Germinal center (tissue), 1 donor: ENCODE data around the gene ICAM2.
A peak's percentile ranks its signal among the peaks of the same experiment; 100 is the strongest.

Experiments used
- DNase-seq: peaks from one replicate; pipeline ENCODE4 v3.0.0; 2012; ENCODE audit warnings: mixed read lengths, low spot score

The ICAM2 gene

GRCh38 chr17:63974594-63975192 is 45.7 kb downstream of the ICAM2 start:
- DNase-seq, result no peak

DNA sequence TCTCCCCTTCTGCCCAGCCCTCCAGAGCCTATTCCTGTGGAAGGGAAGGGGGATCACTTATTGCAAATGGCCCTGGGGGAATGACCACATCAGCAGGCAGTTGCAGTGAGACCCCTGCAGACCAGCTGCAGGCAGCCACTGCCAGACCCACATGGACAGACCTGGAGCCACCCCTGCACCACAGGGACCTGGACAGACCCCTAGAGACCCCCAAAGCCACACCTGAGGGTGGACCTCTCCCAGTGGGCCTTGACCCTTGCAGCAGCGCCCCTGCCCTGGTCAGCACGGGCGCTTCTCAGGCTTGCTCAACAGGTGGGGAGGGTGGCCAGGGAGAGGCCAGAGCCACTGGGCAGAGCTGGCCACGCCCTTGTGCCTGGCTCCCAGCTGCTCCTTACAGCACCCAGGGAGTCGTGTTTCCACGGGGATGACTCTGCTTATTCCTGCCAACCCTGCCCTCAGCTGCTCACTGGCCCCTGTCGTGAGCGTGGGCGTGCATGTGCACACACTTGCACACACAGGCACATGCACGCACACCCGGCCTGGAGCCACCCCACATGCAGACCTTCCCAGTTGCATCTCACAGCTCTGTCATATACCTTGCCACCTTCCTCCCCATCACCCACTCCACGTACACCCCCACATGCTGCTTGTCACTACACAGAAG is 46.4 kb downstream of the ICAM2 start:
- no peak for DNase-seq

- no peak for DNase-seq
These were observed 47.2 kb downstream of the ICAM2 start for GRCh38 chr17:63973247-63973646.

GRCh38 chr17:63972796-63973195 is 47.6 kb downstream of the ICAM2 start, which contains the start of gene SCN4A:
Gene SCN4A, minus strand, starts transcription at chr17:63972918. Its CDS starts 77 bp downstream, at chr17:63972841.
- DNase-seq, result no peak

GRCh38 chr17:63969278-63969677 is 51.2 kb downstream of the ICAM2 start:
- no peak for DNase-seq

GRCh38 chr17:63967953-63968352 is 52.5 kb downstream of the ICAM2 start:
- no peak for DNase-seq

DNA sequence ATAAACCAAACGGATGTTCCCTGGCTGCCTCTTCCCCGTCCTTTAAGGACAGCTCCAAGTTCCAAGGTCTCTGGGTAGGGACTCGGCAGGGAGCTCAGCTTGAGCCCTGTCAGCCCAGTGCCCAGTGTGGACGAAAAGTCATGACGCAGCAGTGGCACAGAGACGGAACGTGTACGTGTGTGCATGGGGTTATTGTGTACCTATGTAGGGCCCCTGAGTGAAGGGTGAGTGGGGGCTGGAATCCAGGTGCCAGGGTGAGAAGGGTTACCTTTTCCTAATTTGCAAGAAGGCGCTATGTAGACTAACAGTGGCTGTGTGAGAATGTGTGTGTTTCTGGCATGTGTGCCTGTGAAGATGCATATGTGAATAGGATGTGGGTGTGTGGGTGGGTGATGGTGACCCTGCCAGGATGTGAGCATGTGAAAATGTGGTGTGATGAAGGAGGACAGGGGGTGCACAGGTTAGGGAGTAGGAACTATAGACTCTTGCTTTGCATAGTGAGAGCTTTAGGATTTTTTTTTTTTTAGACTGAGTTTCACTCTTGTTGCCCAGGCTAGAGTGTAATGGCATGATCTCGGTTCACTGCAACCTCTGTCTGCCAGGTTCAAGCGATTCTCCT is 53.7 kb downstream of the ICAM2 start:
- no peak for DNase-seq

GRCh38 chr17:63963123-63963522 is 57.3 kb downstream of the ICAM2 start:
- DNase-seq, result no peak

GRCh38 chr17:63962298-63962744 is 58.1 kb downstream of the ICAM2 start:
- no peak for DNase-seq

DNA sequence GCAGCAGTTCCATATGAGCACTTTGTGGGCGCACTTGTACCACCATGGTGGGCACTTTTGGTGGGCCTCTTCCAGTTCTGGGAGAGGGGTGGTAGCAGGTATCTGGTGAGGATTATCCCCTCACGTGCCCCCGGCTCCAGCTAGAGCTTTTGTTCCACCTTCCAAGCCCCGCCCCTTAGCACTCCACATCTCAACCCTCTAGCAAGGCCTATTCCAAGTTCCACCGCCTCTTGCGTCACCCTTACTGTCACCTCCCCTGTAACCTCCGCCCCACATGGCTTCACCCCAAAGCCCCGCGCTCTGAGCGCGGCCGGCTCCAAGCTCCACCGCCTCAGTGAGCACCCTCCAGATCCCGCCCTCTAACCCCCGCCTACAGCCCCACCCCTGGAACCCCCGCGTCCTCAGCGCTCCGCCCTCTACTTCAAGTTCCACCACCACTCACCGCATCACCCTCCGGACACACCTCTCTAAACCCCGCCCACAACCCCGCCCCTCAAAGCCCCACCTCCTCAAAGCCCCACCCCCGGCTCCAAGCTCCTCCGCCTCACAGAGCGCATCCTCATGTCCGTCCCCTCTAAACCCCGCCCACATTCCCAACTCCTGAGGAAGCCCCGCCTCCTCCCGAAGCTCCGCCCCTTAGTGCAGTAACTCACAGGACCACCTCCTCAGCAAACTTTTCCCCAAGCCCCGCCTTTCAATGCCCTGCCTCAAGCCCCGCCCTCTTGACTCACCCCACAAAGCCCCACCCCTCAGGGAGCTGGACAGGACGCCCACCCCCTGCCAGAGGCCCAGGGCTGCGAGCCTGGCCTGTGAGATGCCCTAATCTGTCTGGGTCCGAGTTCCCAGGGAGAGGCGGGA is 58.8 kb downstream of the ICAM2 start:
- peak; percentile 82 for DNase-seq

DNA sequence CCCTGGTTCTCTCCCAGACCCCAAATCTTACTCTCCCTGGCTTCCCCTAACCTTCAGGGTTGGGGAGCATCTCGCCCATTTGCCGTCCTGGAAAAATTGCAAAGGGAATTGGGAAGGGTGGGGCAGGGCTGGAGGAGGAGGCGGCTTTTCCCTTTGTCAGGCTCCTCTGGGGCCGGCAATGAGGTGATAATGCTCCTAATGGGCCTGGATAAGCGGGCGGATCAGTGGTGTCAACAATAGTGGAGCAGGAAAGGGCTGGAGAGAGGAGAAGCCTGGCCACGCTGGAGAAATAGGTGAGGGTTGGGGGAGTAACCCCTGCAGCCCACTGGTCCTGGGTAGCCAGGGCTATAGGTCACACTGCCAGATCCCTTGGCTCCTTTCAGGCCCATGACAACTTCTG is 60.0 kb downstream of the ICAM2 start:
- DNase-seq, result no peak

- no peak for DNase-seq
These were observed 60.4 kb downstream of the ICAM2 start for GRCh38 chr17:63960006-63960405.

DNA sequence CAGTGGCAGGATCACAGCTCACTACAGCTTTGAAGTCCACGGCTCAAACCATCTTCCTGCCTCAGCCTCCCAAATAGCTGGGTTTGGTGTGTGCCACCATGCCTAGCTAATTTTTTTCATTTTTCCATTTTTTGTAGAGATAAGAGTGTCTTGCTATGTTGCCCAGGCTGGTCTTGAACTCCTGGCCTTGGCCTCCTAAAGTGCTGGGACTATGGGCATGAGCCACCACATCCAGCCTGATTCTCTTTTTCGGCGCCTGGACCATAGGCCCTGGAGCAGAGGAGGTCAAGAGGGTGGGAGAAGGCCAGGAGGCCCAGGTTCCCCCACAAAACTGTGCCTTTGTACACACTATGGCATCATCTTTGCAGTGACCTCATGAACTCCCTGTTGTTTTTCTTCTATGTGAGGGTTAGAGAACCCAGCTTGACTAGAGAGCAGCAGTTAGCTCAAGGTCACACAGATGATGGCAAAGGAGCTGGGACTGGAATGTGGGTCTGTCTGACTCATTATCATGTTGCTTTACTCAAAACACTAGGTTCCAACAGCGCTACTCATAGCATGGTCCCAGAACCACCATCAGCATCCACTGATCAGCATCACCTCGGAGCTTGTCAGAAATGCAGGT is 64.0 kb downstream of the ICAM2 start:
- DNase-seq, result no peak

DNA sequence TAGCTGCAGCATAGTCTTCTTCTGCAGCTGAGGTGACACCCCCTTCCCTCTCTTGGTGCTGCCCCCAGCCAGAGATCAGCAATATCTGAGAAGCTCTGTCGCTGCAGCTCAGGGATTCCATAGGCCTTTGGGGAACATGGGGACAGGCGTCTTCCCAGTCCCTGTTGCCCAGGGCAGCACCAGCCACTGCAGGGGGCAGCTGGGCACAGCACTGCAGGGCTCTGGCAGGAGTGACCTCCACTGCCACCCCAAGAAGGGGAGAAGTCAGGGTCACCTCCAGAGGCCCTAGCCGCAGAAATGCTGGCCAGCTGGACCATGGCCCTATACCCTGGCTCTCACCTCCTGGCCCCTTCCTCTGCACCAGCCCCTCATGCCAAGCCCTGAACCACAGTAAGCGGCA is 64.6 kb downstream of the ICAM2 start:
- no peak for DNase-seq

DNA sequence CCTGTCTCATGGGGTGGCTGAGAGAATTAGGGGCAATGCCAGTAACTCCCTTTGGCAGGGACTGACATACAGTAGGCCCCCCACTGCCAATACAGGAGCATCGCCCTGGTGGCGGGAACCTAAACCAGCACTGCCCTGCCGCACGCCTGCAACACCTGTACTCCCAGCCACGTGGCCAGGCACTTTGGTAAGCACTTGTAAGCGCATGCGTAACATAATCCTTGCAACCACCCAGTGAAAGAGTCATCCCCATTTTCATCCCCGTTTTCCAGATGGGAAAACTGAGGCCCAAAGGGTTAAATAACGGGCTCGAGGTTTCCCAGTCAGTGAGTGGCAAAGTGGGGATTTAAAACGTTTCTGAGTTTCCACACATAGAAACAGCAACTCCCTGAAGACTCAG is 65.2 kb downstream of the ICAM2 start:
- DNase-seq, result no peak

GRCh38 chr17:63954402-63955063 is 65.9 kb downstream of the ICAM2 start:
- peak; percentile 74 for DNase-seq
